Esophagus mucosa (tissue), 1 donor: ENCODE data around the gene TOMT. TPM values are rescaled to one million over a fixed set of nuclear protein-coding genes. Genes with fewer than 3 reads are reported as not detected.
"Not testable (repeated sequence)": the region's sequence is repeated elsewhere in the genome, so short reads cannot be mapped to it uniquely, and the experiment has no call there.

Experiments
- ATAC-seq: fragments of 200-7000 bp; cut with Tn5 transposase; one replicate; pipeline ENCODE4 v1.9.1; 2020
- total RNA-seq: library from RNA; stranded (reverse); gene quantifications from one replicate; pipeline ENCODE4 v1.2.4, GENCODE V29; 2023
- donor health status: DM: yes; HTN: yes; CAD: no.

The TOMT gene
- total RNA-seq, 1 donor from 2014 or later: not detected

- ATAC-seq: no peak
These were observed 22.2 kb downstream of the TOMT start for GRCh38 chr11:72127923-72128322.

DNA sequence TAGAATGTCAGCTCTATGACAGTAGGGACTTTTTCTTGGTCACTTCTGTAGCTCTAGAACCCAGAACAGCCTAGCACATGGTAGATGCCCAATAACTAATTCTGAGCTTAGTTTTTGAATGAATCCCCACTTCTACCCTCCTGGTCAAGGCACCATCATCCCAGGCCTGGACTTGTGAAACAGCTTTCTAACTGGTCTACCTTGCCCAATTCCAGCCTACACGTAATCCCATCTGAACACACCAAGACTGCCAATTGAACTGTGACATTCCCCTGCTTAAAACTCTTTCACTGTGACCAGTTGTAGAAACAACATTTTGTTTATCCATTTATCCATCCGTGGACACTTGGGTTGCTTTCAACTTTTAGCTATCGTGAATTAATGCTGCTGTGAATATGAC lies 23.7 kb downstream of the TOMT start:
- ATAC-seq: no peak

- ATAC-seq: no peak
These were observed 26.9 kb downstream of the TOMT start for GRCh38 chr11:72132646-72133045.

DNA sequence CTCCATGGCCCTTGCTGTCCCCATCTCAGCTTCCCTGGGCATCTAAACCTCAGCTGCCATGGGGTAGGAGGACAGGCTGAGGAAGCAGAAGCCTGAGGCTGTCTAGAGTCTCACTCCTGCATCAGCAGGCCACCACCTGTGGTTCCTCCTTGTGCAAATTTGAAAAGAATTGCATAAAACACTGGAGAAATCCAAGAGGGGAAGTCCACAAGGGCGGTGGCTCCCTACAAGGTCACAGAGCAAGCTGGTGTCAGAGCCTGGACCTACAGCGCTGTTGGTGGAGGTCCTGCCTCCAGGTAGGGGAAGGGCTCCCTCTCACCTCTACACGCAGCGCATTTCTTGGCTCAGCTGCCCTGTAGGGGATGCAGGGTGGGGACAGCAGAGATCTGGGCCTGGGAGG lies 29.7 kb downstream of the TOMT start, which contains the start of gene FOLR3:
Gene FOLR3, plus strand, starts transcription at position 253 of the 400 bp plus-strand sequence. CDS start 228 bp downstream, outside the sequence.
- not testable (repeated sequence) for ATAC-seq

DNA sequence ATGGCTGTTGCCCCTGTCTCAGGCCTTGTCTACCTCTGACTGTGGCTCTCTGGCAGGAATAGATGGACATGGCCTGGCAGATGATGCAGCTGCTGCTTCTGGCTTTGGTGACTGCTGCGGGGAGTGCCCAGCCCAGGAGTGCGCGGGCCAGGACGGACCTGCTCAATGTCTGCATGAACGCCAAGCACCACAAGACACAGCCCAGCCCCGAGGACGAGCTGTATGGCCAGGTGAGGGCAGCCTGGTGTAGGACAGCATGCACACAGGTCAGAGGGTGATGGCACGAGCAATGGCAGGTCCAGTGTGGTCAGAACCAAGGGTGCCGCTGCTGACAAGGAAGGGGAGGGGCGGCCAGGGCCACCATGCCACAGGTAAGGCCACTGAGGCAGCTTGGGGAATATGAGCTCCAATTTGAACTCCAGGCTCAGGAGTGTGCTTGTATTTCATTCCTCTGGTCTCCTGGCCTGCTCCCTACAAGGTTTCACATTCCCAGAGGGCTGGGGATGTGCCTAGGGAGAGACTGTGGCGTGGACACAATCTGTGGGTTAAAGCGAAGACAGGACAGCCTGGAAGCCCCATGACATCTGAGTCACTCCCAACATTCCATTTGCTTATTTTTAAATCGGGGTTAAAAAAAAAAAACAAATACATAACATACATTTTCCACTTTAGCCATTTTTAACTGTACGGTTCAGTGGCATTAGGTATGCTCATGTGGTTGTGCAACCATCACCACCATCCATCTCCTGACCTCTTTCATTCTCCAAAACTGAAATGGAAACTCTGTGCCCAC lies 30.4 kb downstream of the TOMT start:
- ATAC-seq: peak; percentile 34

DNA sequence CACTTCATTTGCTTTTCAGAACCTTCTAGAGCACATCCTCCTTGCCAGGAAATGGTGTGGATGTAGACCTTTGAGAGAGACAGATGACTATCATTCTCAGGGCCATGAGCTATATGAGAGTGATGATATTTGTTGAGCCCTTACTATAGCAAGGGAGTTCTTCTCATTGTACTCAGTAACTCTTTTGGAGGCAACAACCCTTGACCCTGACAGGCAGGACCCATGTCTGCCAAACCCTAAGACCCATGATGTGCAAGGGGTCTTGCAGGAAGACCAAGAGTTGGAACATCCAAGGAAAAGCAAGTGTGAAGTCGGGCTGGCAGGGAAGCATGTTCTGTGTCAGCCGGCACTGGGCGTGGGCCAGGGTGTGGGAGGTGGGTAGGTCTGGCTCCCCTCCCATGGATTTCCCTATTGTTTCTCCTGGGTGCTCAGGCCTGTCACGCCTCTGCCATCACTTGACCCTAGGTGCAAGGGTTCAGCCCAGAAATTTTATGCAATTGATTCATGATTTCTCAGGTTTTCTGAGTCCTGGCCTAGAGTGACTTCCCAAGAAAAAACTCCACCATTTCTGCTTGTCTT lies 31.0 kb downstream of the TOMT start:
- peak; percentile 90 for ATAC-seq

- no peak for ATAC-seq
These were observed 33.2 kb downstream of the TOMT start for GRCh38 chr11:72138821-72139390.

DNA sequence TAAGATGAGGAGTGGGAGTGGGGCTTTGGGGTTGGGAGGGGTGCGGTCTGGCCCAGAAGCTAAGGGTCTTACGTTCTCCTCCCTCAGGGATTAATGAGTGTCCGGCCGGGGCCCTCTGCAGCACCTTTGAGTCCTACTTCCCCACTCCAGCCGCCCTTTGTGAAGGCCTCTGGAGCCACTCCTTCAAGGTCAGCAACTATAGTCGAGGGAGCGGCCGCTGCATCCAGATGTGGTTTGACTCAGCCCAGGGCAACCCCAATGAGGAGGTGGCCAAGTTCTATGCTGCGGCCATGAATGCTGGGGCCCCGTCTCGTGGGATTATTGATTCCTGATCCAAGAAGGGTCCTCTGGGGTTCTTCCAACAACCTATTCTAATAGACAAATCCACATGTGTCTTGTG lies 33.8 kb downstream of the TOMT start:
- ATAC-seq: no peak

DNA sequence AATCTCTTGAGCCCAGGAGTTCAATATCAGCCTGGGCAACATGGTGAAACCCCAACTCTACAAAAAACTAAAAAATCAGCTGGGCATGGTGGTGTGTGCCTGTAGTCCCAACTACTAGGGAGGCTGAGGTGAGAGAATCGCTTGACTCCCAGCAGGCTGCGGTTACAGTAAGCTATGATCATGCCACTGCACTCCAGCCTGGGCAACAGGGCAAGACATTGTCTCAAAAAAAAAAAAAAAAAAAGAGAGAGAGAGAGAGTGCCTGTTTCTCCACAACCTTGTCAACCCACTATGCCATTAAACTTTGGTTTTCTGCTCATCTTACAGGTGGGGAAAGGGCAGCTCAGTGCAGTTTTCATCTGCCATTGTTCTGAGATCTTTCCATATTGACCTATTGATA lies 34.9 kb downstream of the TOMT start:
- ATAC-seq: no peak

DNA sequence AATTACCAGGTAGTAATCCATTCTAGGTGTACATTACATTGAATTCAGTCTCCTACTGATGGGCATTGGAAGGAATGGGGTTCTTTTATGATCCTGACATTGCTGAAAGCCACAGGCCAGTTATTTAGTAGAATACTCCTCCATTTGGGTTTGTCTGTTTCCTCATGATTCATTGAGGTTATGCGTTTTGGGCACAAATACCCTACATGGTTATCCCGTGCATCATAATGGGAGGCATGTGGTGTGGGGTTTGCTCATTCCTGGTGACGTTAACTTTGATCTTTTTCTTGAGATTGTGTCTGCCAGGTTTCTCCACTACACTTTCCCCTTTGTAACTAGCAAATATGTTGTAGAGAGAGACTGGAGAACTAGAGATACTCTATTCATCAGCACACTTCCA lies 35.3 kb downstream of the TOMT start:
- ATAC-seq: peak; percentile 34

DNA sequence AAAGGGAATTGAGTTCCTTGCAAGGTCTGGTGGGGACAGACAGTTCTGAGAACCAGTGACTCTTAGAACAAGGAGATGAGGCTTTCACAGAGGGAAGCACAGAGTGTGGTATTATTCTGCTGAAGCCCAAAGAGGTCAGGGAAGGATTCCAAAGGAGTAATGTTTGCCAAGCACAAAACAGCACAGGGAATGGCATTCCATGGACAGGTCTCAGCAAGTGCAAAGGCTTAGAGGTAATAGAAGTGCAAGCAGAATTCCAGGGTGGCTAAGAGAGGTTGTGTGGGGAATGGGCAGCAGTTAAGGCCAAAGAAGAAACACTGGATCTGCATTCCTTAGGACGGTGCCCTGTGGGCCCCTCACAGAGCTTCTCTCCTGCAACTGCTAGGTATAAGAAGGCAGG lies 36.4 kb downstream of the TOMT start:
- ATAC-seq: peak; percentile 51

- peak; percentile 5 for ATAC-seq
These were observed 36.8 kb downstream of the TOMT start for GRCh38 chr11:72142543-72142942.

- ATAC-seq: no peak
These were observed 39.3 kb downstream of the TOMT start for GRCh38 chr11:72144807-72145565.

GRCh38 chr11:72146625-72147024 lies 40.9 kb downstream of the TOMT start:
- ATAC-seq: no peak

GRCh38 chr11:72150882-72151281 lies 45.2 kb downstream of the TOMT start:
- no peak for ATAC-seq

DNA sequence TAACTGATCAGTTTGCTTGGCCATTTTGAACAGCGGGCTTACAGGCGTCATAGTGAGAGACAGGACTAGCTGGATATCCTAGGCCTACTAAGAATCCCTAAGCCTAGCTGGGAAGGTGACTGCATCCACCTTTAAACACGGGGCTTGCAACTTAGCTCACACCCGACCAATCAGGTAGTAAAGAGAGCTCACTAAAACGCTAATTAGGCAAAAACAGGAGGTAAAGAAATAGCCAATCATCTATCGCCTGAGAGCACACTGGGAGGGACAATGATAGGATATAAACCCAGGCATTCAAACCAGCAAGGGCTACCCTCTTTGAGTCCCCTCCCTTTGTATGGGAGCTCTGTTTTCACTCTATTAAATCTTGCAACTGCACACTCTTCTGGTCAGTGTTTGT lies 48.1 kb downstream of the TOMT start:
- not testable (repeated sequence) for ATAC-seq

- ATAC-seq: no peak
These were observed 49.1 kb downstream of the TOMT start for GRCh38 chr11:72154816-72155215.

DNA sequence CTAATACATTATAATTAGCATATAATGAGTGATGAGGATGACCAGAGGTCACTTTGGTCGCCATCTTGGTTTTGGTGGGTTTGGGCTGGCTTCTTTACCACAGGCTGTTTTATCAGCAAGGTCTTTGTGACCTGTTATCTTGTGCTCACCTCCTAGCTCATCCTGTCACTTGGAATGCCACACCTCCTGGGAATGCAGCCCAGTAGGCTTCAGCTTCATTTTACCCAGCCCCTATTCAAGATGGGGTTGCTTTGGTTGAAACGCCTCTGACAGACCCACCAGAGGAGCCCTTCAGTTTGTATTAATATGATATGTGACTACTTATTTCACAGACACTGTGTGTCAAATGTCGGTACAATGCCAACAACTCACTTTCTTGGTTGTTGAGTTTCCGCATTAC lies 50.0 kb downstream of the TOMT start:
- no peak for ATAC-seq

- ATAC-seq: no peak
These were observed 51.4 kb downstream of the TOMT start for GRCh38 chr11:72157131-72157530.
